ENCODE data around the gene APC2.

The APC2 gene

GRCh38 chr19:1453525-1454364, 3.8 kb downstream of the APC2 start:
- Histone ChIP-seq H3K9me2 (replicated peaks; ENCODE audit: control insufficient read depth, low read length) (no peaks in the 10 kb centered on the region), H3F3A (ENCODE audit: control insufficient read depth, insufficient read depth) (peaks cover 8% of the 10 kb centered on the region; the same call in 1 of the 2 replicates), H3K79me2 (ENCODE audit: control insufficient read depth, low read length) (no peaks in the 10 kb centered on the region), H3K9me3 (ENCODE audit: control insufficient read depth, insufficient read depth, low read length) (no peaks in the 10 kb centered on the region), H3K36me3 (ENCODE audit: control insufficient read depth, low read length) (no peaks in the 10 kb centered on the region), H3K4me1 (ENCODE audit: control insufficient read depth, low read length) (peaks cover 37% of the 10 kb centered on the region), H4K20me1 (ENCODE audit: control insufficient read depth, insufficient read depth, low read depth, low read length) (peaks cover 6% of the 10 kb centered on the region), H3K27me3 (ENCODE audit: control insufficient read depth, low read length) (peaks cover 26% of the 10 kb centered on the region), H3K4me2 (ENCODE audit: low read length) (no peak overlapping the region; the same call in 1 of the 2 replicates), H3K4me3 (ENCODE audit: low read length) (no peak overlapping the region), H3K27ac (ENCODE audit: low read depth, low read length) (0 out of 2 replicates have a peak overlapping the region, but pooled peaks have one; percentile 5)
- TF ChIP-seq EZH2phosphoT487 (IDR thresholded peaks at IDR 0.05; ENCODE audit: borderline replicate concordance, low read length) (no peak), CTCF (IDR thresholded peaks at IDR 0.05; ENCODE audit: low read depth, low read length, poor library complexity, severe bottlenecking) (no peak)

- peak overlapping the region; percentile 47 for H3K4me3 ChIP-seq (ENCODE audit: low read length)
These were observed 5.0 kb downstream of the APC2 start for GRCh38 chr19:1455002-1455335.

GRCh38 chr19:1455336-1456120, 5.6 kb downstream of the APC2 start:
- peaks cover 6% of the 10 kb centered on the region for H4K20me1 ChIP-seq (ENCODE audit: control insufficient read depth, insufficient read depth, low read depth, low read length)
- peak overlapping the region; percentile 65 for H3K4me2 ChIP-seq (ENCODE audit: low read length)
- TF ChIP-seq CTCF (IDR thresholded peaks at IDR 0.05; ENCODE audit: low read depth, low read length, poor library complexity, severe bottlenecking) (no peak), EZH2phosphoT487 (IDR thresholded peaks at IDR 0.05; ENCODE audit: borderline replicate concordance, low read length) (no peak)
- H3K4me1 ChIP-seq (ENCODE audit: control insufficient read depth, low read length), result peaks cover 27% of the 10 kb centered on the region
- peaks cover 10% of the 10 kb centered on the region for H3K27me3 ChIP-seq (ENCODE audit: control insufficient read depth, low read length)
- peak overlapping the region; percentile 47 for H3K4me3 ChIP-seq (ENCODE audit: low read length)
- H3K9me2 ChIP-seq (replicated peaks; ENCODE audit: control insufficient read depth, low read length), result no peaks in the 10 kb centered on the region
- no peaks in the 10 kb centered on the region for H3K79me2 ChIP-seq (ENCODE audit: control insufficient read depth, low read length)
- no peaks in the 10 kb centered on the region for H3K36me3 ChIP-seq (ENCODE audit: control insufficient read depth, low read length)
- H3K27ac ChIP-seq (ENCODE audit: low read depth, low read length), result peak overlapping the region; percentile 36
- peaks cover 8% of the 10 kb centered on the region; the same call in 1 of the 2 replicates for H3F3A ChIP-seq (ENCODE audit: control insufficient read depth, insufficient read depth)
- H3K9me3 ChIP-seq (ENCODE audit: control insufficient read depth, insufficient read depth, low read length), result no peaks in the 10 kb centered on the region

More at GRCh38 chr19:1455002-1455335, 5.0 kb downstream of the APC2 start:
- peak overlapping the region; percentile 36 for H3K27ac ChIP-seq (ENCODE audit: low read depth, low read length)
- H3K27me3 ChIP-seq (ENCODE audit: control insufficient read depth, low read length), result peaks cover 15% of the 10 kb centered on the region
- H3K9me2 ChIP-seq (replicated peaks; ENCODE audit: control insufficient read depth, low read length), result no peaks in the 10 kb centered on the region
- peaks cover 6% of the 10 kb centered on the region for H4K20me1 ChIP-seq (ENCODE audit: control insufficient read depth, insufficient read depth, low read depth, low read length)
- no peaks in the 10 kb centered on the region for H3K9me3 ChIP-seq (ENCODE audit: control insufficient read depth, insufficient read depth, low read length)
- peaks cover 8% of the 10 kb centered on the region; the same call in 1 of the 2 replicates for H3F3A ChIP-seq (ENCODE audit: control insufficient read depth, insufficient read depth)
- no peaks in the 10 kb centered on the region for H3K79me2 ChIP-seq (ENCODE audit: control insufficient read depth, low read length)
- peak overlapping the region; percentile 65 for H3K4me2 ChIP-seq (ENCODE audit: low read length)
- TF ChIP-seq EZH2phosphoT487 (IDR thresholded peaks at IDR 0.05; ENCODE audit: borderline replicate concordance, low read length) (no peak), CTCF (IDR thresholded peaks at IDR 0.05; ENCODE audit: low read depth, low read length, poor library complexity, severe bottlenecking) (peak; percentile 14)
- H3K36me3 ChIP-seq (ENCODE audit: control insufficient read depth, low read length), result no peaks in the 10 kb centered on the region
- peaks cover 32% of the 10 kb centered on the region for H3K4me1 ChIP-seq (ENCODE audit: control insufficient read depth, low read length)

Measured in DOHH2 (cell line).